ENCODE results near the gene CCNK.

CCNK gene

GRCh38 chr14:99541677-99542470 lies 60.7 kb downstream of the CCNK start:
- Histone ChIP-seq H3K9me3 (replicated peaks in 1 of 11) (no peaks in the 10 kb centered on the region), H3K4me3 (no peak overlapping the region), H3K27ac (no peak overlapping the region), H4K20me1 (peaks cover 0 to 100% (median 93%) of the 10 kb centered on the region in 11 experiments; a peak in 18 of 22 replicates), H3K4me2 (peak overlapping the region; percentile 47 to 84 (median 74)), H3K27me3 (peaks cover 0 to 8% (median 0%) of the 10 kb centered on the region in 11 experiments; a peak in 4 of 22 replicates), H3K9ac (no peak overlapping the region), H3K36me3 (no peaks in the 10 kb centered on the region), H3K4me1 (peaks cover 41 to 85% (median 62%) of the 10 kb centered on the region in 10 experiments)
- TF ChIP-seq Cebpa-rat (IDR thresholded peaks at IDR 0.05), result no peak

- Histone ChIP-seq H3K4me3 (no peak overlapping the region), H4K20me1 (peaks cover 0 to 100% (median 93%) of the 10 kb centered on the region in 11 experiments; a peak in 18 of 22 replicates), H3K9ac (no peak overlapping the region), H3K27me3 (peaks cover 0 to 15% (median 0%) of the 10 kb centered on the region in 11 experiments; a peak in 6 of 22 replicates), H3K27ac (no peak overlapping the region), H3K9me3 (replicated peaks in 1 of 11) (no peaks in the 10 kb centered on the region), H3K4me1 (peaks cover 41 to 86% (median 67%) of the 10 kb centered on the region in 10 experiments), H3K4me2 (peak overlapping the region in 4 of 11 experiments; percentile 66 to 84 (median 78); a peak in 4 of 22 replicates), H3K36me3 (no peaks in the 10 kb centered on the region)
- no peak for TF ChIP-seq Cebpa-rat (IDR thresholded peaks at IDR 0.05)
Observed at GRCh38 chr14:99542566-99542965, 61.4 kb downstream of the CCNK start.

- no peaks in the 10 kb centered on the region for H3K36me3 ChIP-seq
- peaks cover 0 to 23% (median 0%) of the 10 kb centered on the region in 11 experiments; a peak in 8 of 22 replicates for H3K27me3 ChIP-seq
- no peak overlapping the region for H3K4me2 ChIP-seq
- no peak for TF ChIP-seq Cebpa-rat (IDR thresholded peaks at IDR 0.05)
- peaks cover 40 to 86% (median 67%) of the 10 kb centered on the region in 10 experiments for H3K4me1 ChIP-seq
- H3K27ac ChIP-seq, result no peak overlapping the region
- H3K4me3 ChIP-seq, result no peak overlapping the region
- H4K20me1 ChIP-seq, result peaks cover 0 to 100% (median 93%) of the 10 kb centered on the region in 11 experiments; a peak in 20 of 22 replicates
- no peaks in the 10 kb centered on the region for H3K9me3 ChIP-seq (replicated peaks in 1 of 11)
- no peak overlapping the region for H3K9ac ChIP-seq
Observed at GRCh38 chr14:99543370-99543769, 62.2 kb downstream of the CCNK start.

GRCh38 chr14:99543985-99544384 lies 62.8 kb downstream of the CCNK start:
- H3K4me1 ChIP-seq, result peaks cover 40 to 86% (median 67%) of the 10 kb centered on the region in 10 experiments
- H3K9me3 ChIP-seq (replicated peaks in 1 of 11), result no peaks in the 10 kb centered on the region
- no peak overlapping the region for H3K4me2 ChIP-seq
- peaks cover 0 to 100% (median 93%) of the 10 kb centered on the region in 11 experiments; a peak in 20 of 22 replicates for H4K20me1 ChIP-seq
- H3K4me3 ChIP-seq, result no peak overlapping the region
- H3K9ac ChIP-seq, result no peak overlapping the region
- H3K27ac ChIP-seq, result no peak overlapping the region
- no peaks in the 10 kb centered on the region for H3K36me3 ChIP-seq
- peaks cover 0 to 29% (median 0%) of the 10 kb centered on the region in 11 experiments; a peak in 8 of 22 replicates for H3K27me3 ChIP-seq
- no peak for TF ChIP-seq Cebpa-rat (IDR thresholded peaks at IDR 0.05)

GRCh38 chr14:99544991-99545390 lies 63.8 kb downstream of the CCNK start:
- Histone ChIP-seq H3K4me1 (peaks cover 36 to 86% (median 67%) of the 10 kb centered on the region in 10 experiments), H3K9me3 (replicated peaks in 1 of 11) (no peaks in the 10 kb centered on the region), H3K4me3 (no peak overlapping the region), H3K36me3 (no peaks in the 10 kb centered on the region), H3K4me2 (peak overlapping the region in 2 of 11 experiments; percentile 84 to 92; a peak in 3 of 22 replicates), H3K27ac (no peak overlapping the region), H3K9ac (no peak overlapping the region), H3K27me3 (peaks cover 0 to 40% (median 0%) of the 10 kb centered on the region in 11 experiments; a peak in 8 of 22 replicates), H4K20me1 (peaks cover 5 to 100% (median 99%) of the 10 kb centered on the region in 11 experiments; a peak in 20 of 22 replicates)
- TF ChIP-seq Cebpa-rat (IDR thresholded peaks at IDR 0.05), result no peak

- H3K4me2 ChIP-seq, result peak overlapping the region in 5 of 11 experiments; percentile 39 to 92 (median 84); a peak in 5 of 22 replicates
- H3K9ac ChIP-seq, result no peak overlapping the region
- H3K9me3 ChIP-seq (replicated peaks in 1 of 11), result no peaks in the 10 kb centered on the region
- peaks cover 0 to 43% (median 0%) of the 10 kb centered on the region in 11 experiments; a peak in 8 of 22 replicates for H3K27me3 ChIP-seq
- H3K4me1 ChIP-seq, result peaks cover 30 to 86% (median 67%) of the 10 kb centered on the region in 10 experiments
- TF ChIP-seq Cebpa-rat (IDR thresholded peaks at IDR 0.05), result no peak
- H4K20me1 ChIP-seq, result peaks cover 5 to 100% (median 99%) of the 10 kb centered on the region in 11 experiments; a peak in 20 of 22 replicates
- H3K4me3 ChIP-seq, result no peak overlapping the region
- H3K36me3 ChIP-seq, result no peaks in the 10 kb centered on the region
- no peak overlapping the region for H3K27ac ChIP-seq
Observed at GRCh38 chr14:99545586-99545985, 64.4 kb downstream of the CCNK start.

GRCh38 chr14:99546234-99546879 lies 65.1 kb downstream of the CCNK start:
- Histone ChIP-seq H3K27me3 (peaks cover 0 to 43% (median 0%) of the 10 kb centered on the region in 11 experiments; a peak in 8 of 22 replicates), H3K27ac (no peak overlapping the region), H3K4me1 (peaks cover 22 to 86% (median 67%) of the 10 kb centered on the region in 10 experiments), H4K20me1 (peaks cover 5 to 100% (median 99%) of the 10 kb centered on the region in 11 experiments; a peak in 20 of 22 replicates), H3K9ac (no peak overlapping the region), H3K4me3 (no peak overlapping the region), H3K36me3 (no peaks in the 10 kb centered on the region), H3K9me3 (replicated peaks in 1 of 11) (no peaks in the 10 kb centered on the region), H3K4me2 (peak overlapping the region in 6 of 11 experiments; percentile 21 to 92 (median 80); a peak in 11 of 22 replicates)
- no peak for TF ChIP-seq Cebpa-rat (IDR thresholded peaks at IDR 0.05)

- no peak for TF ChIP-seq Cebpa-rat (IDR thresholded peaks at IDR 0.05)
- Histone ChIP-seq H3K27ac (peak overlapping the region in 4 of 11 experiments; percentile 5 to 61 (median 57); a peak in 7 of 22 replicates), H3K9ac (peak overlapping the region in 5 of 11 experiments; percentile 13 to 63 (median 42); a peak in 7 of 22 replicates)
Observed at GRCh38 chr14:99548255-99548654, 67.0 kb downstream of the CCNK start.

More at GRCh38 chr14:99548255-99548654, 67.0 kb downstream of the CCNK start:
- Histone ChIP-seq H3K4me3 (peak overlapping the region in 4 of 10 experiments; percentile 5 to 46 (median 19); a peak in 5 of 20 replicates), H3K27me3 (peaks cover 0 to 43% (median 0%) of the 10 kb centered on the region in 11 experiments; a peak in 8 of 22 replicates), H3K4me1 (peaks cover 17 to 88% (median 67%) of the 10 kb centered on the region in 10 experiments), H3K36me3 (no peaks in the 10 kb centered on the region), H4K20me1 (peaks cover 5 to 100% (median 98%) of the 10 kb centered on the region in 11 experiments; a peak in 20 of 22 replicates), H3K4me2 (peak overlapping the region; percentile 3 to 92 (median 73); a peak in 20 of 22 replicates), H3K9me3 (replicated peaks in 1 of 11) (no peaks in the 10 kb centered on the region)

Data from BLaER1 treated with 17β-estradiol and CSF1 and Interleukin-3, amounts not matched to agents 10 nM and 100 nM (cell line).